LNCAP (cell line): ENCODE data around the gene FOXN3.

Source experiments
- TF ChIP-seq, protein P1 (sequence below): fragments of 450-650 bp; IDR thresholded peaks from 2 replicates; pipeline ENCODE4 v1.5.1; 2017; ENCODE audit warnings: mild to moderate bottlenecking

The FOXN3 gene

DNA sequence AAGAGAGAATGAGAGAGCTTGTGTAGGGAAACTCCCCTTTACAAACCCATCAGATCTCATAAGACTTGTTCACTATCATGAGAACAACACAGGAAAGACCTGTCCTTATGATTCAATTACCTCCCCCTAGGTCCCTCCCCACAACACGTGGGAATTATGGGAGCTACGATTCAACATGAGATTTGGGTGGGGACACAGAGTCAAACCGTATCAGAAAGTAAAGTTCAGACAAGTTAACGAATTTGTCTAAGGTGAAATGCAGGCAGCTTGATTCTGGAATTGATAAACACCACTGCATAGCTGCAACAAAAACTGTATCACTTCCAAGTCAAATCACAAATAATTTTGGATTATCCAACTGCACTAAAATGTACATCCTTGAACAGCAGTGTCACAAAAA lies 47.4 kb downstream of the FOXN3 start:
- TF ChIP-seq, protein P1, sequence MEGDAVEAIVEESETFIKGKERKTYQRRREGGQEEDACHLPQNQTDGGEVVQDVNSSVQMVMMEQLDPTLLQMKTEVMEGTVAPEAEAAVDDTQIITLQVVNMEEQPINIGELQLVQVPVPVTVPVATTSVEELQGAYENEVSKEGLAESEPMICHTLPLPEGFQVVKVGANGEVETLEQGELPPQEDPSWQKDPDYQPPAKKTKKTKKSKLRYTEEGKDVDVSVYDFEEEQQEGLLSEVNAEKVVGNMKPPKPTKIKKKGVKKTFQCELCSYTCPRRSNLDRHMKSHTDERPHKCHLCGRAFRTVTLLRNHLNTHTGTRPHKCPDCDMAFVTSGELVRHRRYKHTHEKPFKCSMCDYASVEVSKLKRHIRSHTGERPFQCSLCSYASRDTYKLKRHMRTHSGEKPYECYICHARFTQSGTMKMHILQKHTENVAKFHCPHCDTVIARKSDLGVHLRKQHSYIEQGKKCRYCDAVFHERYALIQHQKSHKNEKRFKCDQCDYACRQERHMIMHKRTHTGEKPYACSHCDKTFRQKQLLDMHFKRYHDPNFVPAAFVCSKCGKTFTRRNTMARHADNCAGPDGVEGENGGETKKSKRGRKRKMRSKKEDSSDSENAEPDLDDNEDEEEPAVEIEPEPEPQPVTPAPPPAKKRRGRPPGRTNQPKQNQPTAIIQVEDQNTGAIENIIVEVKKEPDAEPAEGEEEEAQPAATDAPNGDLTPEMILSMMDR: no peak

DNA sequence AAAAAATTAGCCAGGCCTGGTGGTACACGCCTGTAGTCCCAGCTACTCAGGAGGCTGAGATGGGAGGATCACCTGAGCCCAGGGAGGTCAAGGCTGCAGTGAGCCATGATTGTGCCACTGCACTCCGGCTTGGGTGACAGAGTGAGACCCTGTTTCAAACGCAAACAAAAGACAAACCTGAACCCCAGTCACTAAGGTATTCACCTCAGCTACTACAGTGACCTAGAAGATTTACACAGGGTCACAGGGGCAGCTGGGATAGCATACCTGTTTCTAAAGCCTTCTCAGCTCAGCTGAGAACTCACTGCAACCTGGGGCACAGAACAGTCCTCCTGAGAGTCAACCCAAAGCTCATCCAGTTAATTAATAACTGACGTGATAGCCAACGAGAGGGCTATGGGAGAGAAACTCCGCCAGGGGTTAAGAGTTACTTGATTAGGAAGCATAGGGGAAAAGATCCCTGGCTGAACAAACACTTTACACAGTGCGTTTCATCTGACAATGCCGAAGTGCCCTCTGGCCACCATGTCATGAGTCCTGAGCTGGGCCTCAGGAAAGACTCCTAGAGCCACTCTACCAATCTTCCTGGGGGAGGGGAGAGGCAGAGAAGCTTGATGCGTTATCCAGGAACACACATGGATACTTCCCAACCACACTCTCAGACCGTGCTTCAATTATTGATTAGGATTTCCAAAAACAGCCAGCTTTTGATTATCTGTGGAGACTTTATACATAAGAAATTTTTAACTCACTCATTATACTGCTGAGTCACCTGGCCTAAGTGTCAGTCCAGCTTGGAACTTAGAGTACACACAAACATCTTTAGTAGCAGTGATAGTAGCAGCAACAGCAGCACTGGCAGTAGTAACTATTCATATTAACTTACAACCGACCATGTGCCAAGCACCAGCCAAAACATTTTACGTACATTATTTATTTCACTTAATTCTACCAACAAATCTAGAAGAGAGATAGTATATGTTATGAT lies 48.2 kb downstream of the FOXN3 start:
- TF ChIP-seq, protein P1: no peak

DNA sequence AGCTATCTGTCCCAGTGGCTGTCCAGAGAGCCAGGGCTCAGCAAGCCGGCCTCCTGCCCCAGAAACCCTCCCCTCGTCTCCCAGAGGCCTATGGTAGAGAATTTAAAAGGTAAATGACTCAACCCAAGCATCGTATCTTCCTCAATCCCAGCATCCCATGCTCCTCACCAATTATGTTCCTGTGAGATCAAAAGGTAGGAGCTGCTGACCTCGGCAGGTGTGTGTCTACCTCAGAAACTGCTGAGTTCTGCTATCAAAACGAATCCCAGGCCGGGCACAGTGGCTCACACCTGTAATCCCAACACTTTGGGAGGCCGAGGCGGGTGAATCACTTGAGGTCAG lies 49.3 kb downstream of the FOXN3 start:
- TF ChIP-seq, protein P1: no peak

DNA sequence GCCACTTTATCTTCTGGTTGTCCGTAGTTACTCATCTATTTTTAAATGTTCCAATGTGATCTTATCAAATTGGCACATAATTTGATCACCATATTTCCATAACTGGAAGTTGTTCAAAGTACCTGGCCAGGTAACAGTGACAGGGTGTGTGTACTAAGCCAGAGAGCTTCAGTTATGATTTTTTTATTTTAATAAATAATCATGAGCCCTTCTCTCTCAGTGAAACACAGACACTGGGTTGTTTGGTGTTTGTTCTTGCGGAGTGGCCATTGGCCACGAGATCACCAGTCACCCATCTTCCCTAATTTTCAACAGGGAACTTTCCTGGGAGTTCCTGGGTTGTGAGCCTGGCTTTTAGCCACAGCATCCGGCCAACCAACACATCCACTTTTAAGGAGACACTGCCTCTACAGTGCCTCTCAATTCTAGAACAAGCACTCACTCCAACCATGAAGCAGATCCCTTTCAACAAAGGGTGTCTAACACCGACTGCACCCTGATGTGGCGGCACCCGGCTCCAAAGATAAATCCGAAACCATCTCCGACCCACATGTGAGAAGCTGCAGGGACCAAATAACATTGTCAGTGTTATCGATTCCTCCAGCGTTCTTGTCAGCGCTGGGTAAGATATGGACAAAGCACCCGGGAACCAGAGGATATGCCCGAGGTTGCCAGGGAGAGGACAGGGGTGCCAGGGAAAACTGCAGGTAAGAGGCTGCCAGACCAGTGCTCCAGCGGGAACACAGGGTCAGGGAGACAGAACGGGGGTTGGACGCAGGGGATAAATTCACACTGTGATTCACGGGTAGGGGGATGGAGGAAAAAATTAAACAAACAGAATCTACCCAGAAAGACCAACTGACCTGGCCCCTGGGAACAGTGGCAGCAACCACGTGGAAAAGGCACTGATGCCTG lies 49.9 kb downstream of the FOXN3 start:
- TF ChIP-seq, protein P1: no peak

DNA sequence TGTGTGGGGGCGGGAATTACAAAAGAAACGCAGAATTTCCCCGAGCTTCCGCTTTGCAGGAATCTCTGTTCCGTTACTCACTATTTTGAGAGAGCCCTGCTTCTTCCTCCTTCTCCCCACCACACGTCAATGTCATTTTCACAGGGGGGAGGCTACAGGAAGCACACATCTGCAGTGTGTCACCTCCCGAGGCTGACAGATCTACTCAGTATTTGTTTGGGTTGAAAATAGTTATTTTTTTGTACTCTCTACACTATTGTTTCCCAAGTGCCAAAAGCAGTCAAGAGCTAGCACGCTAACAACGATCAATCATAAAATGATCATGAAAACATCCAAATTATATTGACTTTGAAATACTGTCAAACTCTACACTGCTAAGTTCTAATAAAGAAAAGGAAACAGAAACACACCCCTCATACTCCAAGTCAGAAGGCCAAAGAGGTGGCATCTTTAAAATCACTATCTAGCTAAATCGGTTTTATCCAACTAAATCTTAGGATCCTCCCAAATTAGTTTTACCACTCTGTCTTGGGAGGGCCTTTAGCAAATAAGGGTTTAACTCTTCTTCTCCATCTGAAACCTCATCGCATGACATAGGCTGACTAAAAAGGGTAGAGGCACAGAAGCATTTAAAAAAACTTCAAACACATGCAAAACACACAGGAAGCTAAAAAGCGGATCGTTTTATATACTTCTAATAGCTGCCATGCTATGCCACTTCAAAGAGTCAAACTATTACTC lies 51.8 kb downstream of the FOXN3 start:
- TF ChIP-seq, protein P1: no peak

DNA sequence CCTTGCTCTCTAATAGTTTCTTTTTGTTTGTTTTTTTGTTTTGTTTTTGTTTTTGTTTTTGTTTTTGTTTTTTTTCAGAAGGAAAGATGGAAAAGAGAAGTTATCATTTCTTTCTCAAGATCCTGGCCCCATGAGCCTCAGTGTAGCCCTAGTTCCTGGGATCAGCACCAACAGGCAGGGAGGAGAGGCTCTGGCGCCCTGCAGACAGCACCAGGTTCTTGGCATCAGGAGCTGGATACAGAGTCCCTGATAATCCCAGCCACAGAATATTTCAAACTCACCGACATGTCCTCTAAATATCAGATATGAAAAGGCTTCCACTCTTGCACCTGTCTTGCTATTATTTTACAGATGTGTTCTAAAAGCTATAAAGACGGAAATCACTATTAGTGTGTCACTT lies 52.7 kb downstream of the FOXN3 start:
- TF ChIP-seq, protein P1: no peak

DNA sequence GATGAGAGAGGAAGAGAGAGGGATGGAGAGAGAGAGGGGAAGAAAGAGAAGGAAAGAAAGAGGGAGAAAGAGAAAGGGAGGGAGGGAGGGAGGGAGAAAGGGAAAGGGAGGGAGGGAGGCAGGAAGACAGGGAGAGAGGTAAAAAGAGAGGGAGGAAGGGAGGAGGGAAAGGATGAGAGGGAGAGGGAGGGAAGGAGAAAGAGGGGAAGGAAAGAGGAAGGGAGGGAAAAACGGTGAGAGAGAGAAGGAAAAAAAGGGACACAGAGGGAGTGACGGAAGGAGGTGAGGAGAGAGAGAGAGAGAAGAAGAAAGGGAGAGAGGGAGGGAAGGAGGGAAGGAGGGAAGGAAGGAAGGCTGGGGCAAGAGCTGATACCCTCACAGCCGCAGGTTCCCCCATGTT lies 56.8 kb downstream of the FOXN3 start:
- TF ChIP-seq, protein P1: no peak
